OCI-LY3 (cell line): ENCODE measurements around the gene VWA7.
"Not testable (repeated sequence)": the region's sequence is repeated elsewhere in the genome, so short reads cannot be mapped to it uniquely, and the experiment has no call there.

ENCODE experiments used
- H2AFZ ChIP-seq: fragments of 200-600, 300-600 bp; shearing (Covaris generic); 2 replicates; pipeline ENCODE4 v1.6.0; 2014; ENCODE audit warnings: antibody characterized with exemption, low read depth, low read length
- H3K27ac ChIP-seq: fragments of 200-600, 300-600 bp; sonication (generic); 2 replicates; pipeline ENCODE4 v1.5.1; 2014; ENCODE audit warnings: mild to moderate bottlenecking, low read length, moderate library complexity, mixed read lengths
- H3K27me3 ChIP-seq: fragments of 200-600, 300-600 bp; sonication (generic); 2 replicates; pipeline ENCODE4 v1.6.1; 2014; ENCODE audit warnings: low read depth, low read length, mixed read lengths
- H3K36me3 ChIP-seq: fragments of 200-600, 300-600 bp; sonication (generic); replicated peaks from 2 replicates; pipeline ENCODE3; 2014; ENCODE audit warnings: low read depth, low read length, mixed read lengths
- H3K4me1 ChIP-seq: fragments of 300-600, 200-600 bp; sonication (generic); 2 replicates; pipeline ENCODE4 v1.6.1; 2014; ENCODE audit warnings: low read length, mixed read lengths
- H3K4me2 ChIP-seq: fragments of 200-600, 300-600 bp; sonication (generic); 2 replicates; pipeline ENCODE4 v1.6.1; 2014; ENCODE audit warnings: low read length, mixed read lengths
- H3K4me3 ChIP-seq: fragments of 300-600, 200-600 bp; sonication (generic); 2 replicates; pipeline ENCODE4 v1.5.1; 2014; ENCODE audit warnings: antibody characterized with exemption, mild to moderate bottlenecking, low read length, moderate library complexity
- H3K79me2 ChIP-seq: fragments of 300-600, 200-600 bp; shearing (Covaris generic); 2 replicates; pipeline ENCODE4 v1.6.1; 2014; ENCODE audit warnings: mild to moderate bottlenecking, low read length, mixed read lengths
- H3K9ac ChIP-seq: fragments of 300-600, 200-600 bp; shearing (Covaris generic); 2 replicates; pipeline ENCODE4 v1.6.0; 2014; ENCODE audit warnings: mild to moderate bottlenecking, low read length, moderate library complexity
- H3K9me3 ChIP-seq: fragments of 200-600, 300-600 bp; shearing (Covaris generic); 2 replicates; pipeline ENCODE4 v1.6.1; 2014; ENCODE audit warnings: low read length, mixed read lengths; ENCODE audit not compliant: insufficient read depth
- H4K20me1 ChIP-seq: fragments of 200-600, 300-600 bp; sonication (generic); 2 replicates; pipeline ENCODE4 v1.6.1; 2016; ENCODE audit warnings: low read length, mixed read lengths; ENCODE audit not compliant: insufficient read depth
- CTCF ChIP-seq: fragments of 200-600, 300-600 bp; sonication (generic); IDR thresholded peaks from 2 replicates; pipeline ENCODE4 v1.5.1; 2014; ENCODE audit warnings: antibody characterized with exemption, low read length, low read depth
- EZH2phosphoT487 ChIP-seq: fragments of 200-600 bp; shearing (Covaris generic); IDR thresholded peaks from 2 replicates; pipeline ENCODE4 v1.6.1; 2018; ENCODE audit warnings: antibody characterized with exemption, mixed run types, low read depth

Gene VWA7

GRCh38 chr6:31776989-31777666 is at the start of gene VWA7:
Gene VWA7 (minus strand): TSS chr6:31777328. CDS start chr6:31776779, 549 bp downstream.
- Histone ChIP-seq H3K27ac (no peak within 1 kb of the TSS), H3K4me2 (0 out of 2 replicates have a peak within 1 kb of the TSS, but pooled peaks have one; percentile 11), H3K9ac (no peak within 1 kb of the TSS)

GRCh38 chr6:31826793-31827285 is 49.7 kb upstream of the VWA7 start:
- Histone ChIP-seq H3K27ac (peak overlapping the region; percentile 30), H4K20me1 (no peaks in the 10 kb centered on the region), H2AFZ (peak overlapping the region; percentile 68), H3K36me3 (no peaks in the 10 kb centered on the region), H3K4me1 (peaks cover 23% of the 10 kb centered on the region), H3K4me2 (peak overlapping the region; percentile 81), H3K27me3 (no peaks in the 10 kb centered on the region), H3K79me2 (no peaks in the 10 kb centered on the region), H3K9ac (peak overlapping the region; percentile 72), H3K9me3 (no peaks in the 10 kb centered on the region), H3K4me3 (peak overlapping the region; percentile 78)
- no peak for TF ChIP-seq EZH2phosphoT487
- TF ChIP-seq CTCF = no peak

More at GRCh38 chr6:31776989-31777666, at the start of gene VWA7:
- TF ChIP-seq EZH2phosphoT487 (no peak), CTCF (no peak)
- H3K9me3 ChIP-seq = no peaks in the 10 kb centered on the region
- H3K79me2 ChIP-seq = no peaks in the 10 kb centered on the region
- no peaks in the 10 kb centered on the region for H3K27me3 ChIP-seq
- no peaks in the 10 kb centered on the region for H4K20me1 ChIP-seq
- H2AFZ ChIP-seq = no peak within 1 kb of the TSS
- no peak within 1 kb of the TSS for H3K4me3 ChIP-seq
- peaks cover 7% of the 10 kb centered on the region for H3K4me1 ChIP-seq
- H3K36me3 ChIP-seq = peaks cover 9% of the 10 kb centered on the region

- no peak overlapping the region for H3K27ac ChIP-seq
- H3K27me3 ChIP-seq = no peaks in the 10 kb centered on the region
- H3K4me3 ChIP-seq = no peak overlapping the region
- H2AFZ ChIP-seq = no peak overlapping the region
- TF ChIP-seq CTCF (no peak), EZH2phosphoT487 (no peak)
- H3K4me1 ChIP-seq = peaks cover 26% of the 10 kb centered on the region
- no peak overlapping the region for H3K9ac ChIP-seq
- H3K79me2 ChIP-seq = no peaks in the 10 kb centered on the region
- H3K36me3 ChIP-seq = no peaks in the 10 kb centered on the region
- no peaks in the 10 kb centered on the region for H3K9me3 ChIP-seq
- no peak overlapping the region for H3K4me2 ChIP-seq
- no peaks in the 10 kb centered on the region for H4K20me1 ChIP-seq
These were observed 48.4 kb upstream of the VWA7 start for GRCh38 chr6:31825553-31825952.

- H2AFZ ChIP-seq, H3K4me3 ChIP-seq, H3K79me2 ChIP-seq, H3K9ac ChIP-seq, H3K36me3 ChIP-seq, H3K9me3 ChIP-seq, H3K27me3 ChIP-seq, H3K4me2 ChIP-seq, H4K20me1 ChIP-seq: not testable (repeated sequence)
- Histone ChIP-seq H3K27ac (0 out of 2 replicates have a peak overlapping the region, but pooled peaks have one; percentile 87), H3K4me1 (peaks cover 26% of the 10 kb centered on the region)
These were observed 46.6 kb upstream of the VWA7 start for GRCh38 chr6:31823592-31824196.
